GM19468 (cell line): ENCODE measurements around the gene DSC2.
"Not testable (repeated sequence)": the region's sequence is repeated elsewhere in the genome, so short reads cannot be mapped to it uniquely, and the experiment has no call there.

Experiments
- ATAC-seq: cut with Tn5 transposase; IDR thresholded peaks from one replicate; pipeline ENCODE4 v1.9.1; 2021; ENCODE audit warnings: mild to moderate bottlenecking, moderate library complexity, moderate number of reproducible peaks; ENCODE audit not compliant: unreplicated experiment; ENCODE audit errors: extremely low read depth

The DSC2 gene

GRCh38 chr18:31046916-31047315, 55.3 kb downstream of the DSC2 start:
- ATAC-seq, result no peak

GRCh38 chr18:31045599-31045998, 56.6 kb downstream of the DSC2 start:
- ATAC-seq, result no peak

- no peak for ATAC-seq
Measured at GRCh38 chr18:31044926-31045325, 57.3 kb downstream of the DSC2 start.

GRCh38 chr18:31043709-31044108, 58.5 kb downstream of the DSC2 start:
- ATAC-seq, result no peak

- no peak for ATAC-seq
Measured at GRCh38 chr18:31042406-31043181, 59.6 kb downstream of the DSC2 start, which contains the start of gene DSC3. TSS of gene DSC3 (minus strand) at chr18:31042742. CDS start at chr18:31042660, 82 bp downstream.

- ATAC-seq, result no peak
Measured at GRCh38 chr18:31042084-31042405, 60.2 kb downstream of the DSC2 start.

GRCh38 chr18:31041271-31042083, 60.7 kb downstream of the DSC2 start:
- no peak for ATAC-seq

GRCh38 chr18:31040686-31041270, 61.4 kb downstream of the DSC2 start:
- ATAC-seq, result no peak

- ATAC-seq, result no peak
Measured at GRCh38 chr18:31039426-31039825, 62.8 kb downstream of the DSC2 start.

GRCh38 chr18:31037686-31038085, 64.5 kb downstream of the DSC2 start:
- not testable (repeated sequence) for ATAC-seq

GRCh38 chr18:31034541-31034940, 67.7 kb downstream of the DSC2 start:
- no peak for ATAC-seq

- no peak for ATAC-seq
Measured at GRCh38 chr18:31030574-31031278, 71.5 kb downstream of the DSC2 start.

- ATAC-seq, result no peak
Measured at GRCh38 chr18:31015715-31016434, 86.3 kb downstream of the DSC2 start.

- ATAC-seq, result not testable (repeated sequence)
Measured at GRCh38 chr18:31011455-31011854, 90.8 kb downstream of the DSC2 start.

- ATAC-seq, result no peak
Measured at GRCh38 chr18:31010601-31011000, 91.6 kb downstream of the DSC2 start.
